GM19193 (cell line): ENCODE measurements around the gene CAMTA1.

Experiments used
- POLR2A ChIP-seq: IDR thresholded peaks from 4 replicates; pipeline ENCODE4 v1.6.1; 2011; ENCODE audit not compliant: insufficient read depth, insufficient read length; ENCODE audit errors: extremely low read depth

Gene CAMTA1

GRCh38 chr1:7558481-7558880 is 773.2 kb downstream of the CAMTA1 start:
- TF ChIP-seq POLR2A: no peak

GRCh38 chr1:7558921-7559869 is 773.9 kb downstream of the CAMTA1 start:
- no peak for TF ChIP-seq POLR2A

- no peak for TF ChIP-seq POLR2A
These were observed 774.9 kb downstream of the CAMTA1 start for GRCh38 chr1:7560128-7560527.

- no peak for TF ChIP-seq POLR2A
These were observed 775.4 kb downstream of the CAMTA1 start for GRCh38 chr1:7560601-7561181.

- TF ChIP-seq POLR2A: no peak
These were observed 776.2 kb downstream of the CAMTA1 start for GRCh38 chr1:7561331-7561921.

- no peak for TF ChIP-seq POLR2A
These were observed 776.9 kb downstream of the CAMTA1 start for GRCh38 chr1:7561936-7562728.

- TF ChIP-seq POLR2A: no peak
These were observed 777.7 kb downstream of the CAMTA1 start for GRCh38 chr1:7562729-7563605.

- TF ChIP-seq POLR2A: no peak
These were observed 778.9 kb downstream of the CAMTA1 start for GRCh38 chr1:7564137-7564536.

GRCh38 chr1:7565099-7565750 is 780.0 kb downstream of the CAMTA1 start:
- no peak for TF ChIP-seq POLR2A

GRCh38 chr1:7566417-7567375 is 781.4 kb downstream of the CAMTA1 start:
- no peak for TF ChIP-seq POLR2A

GRCh38 chr1:7567376-7567775 is 782.1 kb downstream of the CAMTA1 start:
- TF ChIP-seq POLR2A: no peak

GRCh38 chr1:7568053-7568452 is 782.8 kb downstream of the CAMTA1 start:
- TF ChIP-seq POLR2A: no peak
